Stimulated activated CD4-positive, alpha-beta T cell treated with anti-CD3 and anti-CD28 coated beads, Interleukin-1b, Interleukin-23, amount 100 ng/mL, for 48 hours (primary cell): ENCODE data around the gene ZNF764.
"Not testable (repeated sequence)": the region's sequence is repeated elsewhere in the genome, so short reads cannot be mapped to it uniquely, and the experiment has no call there.

ENCODE experiments used
- DNase-seq: peaks from one replicate; pipeline ENCODE4 v3.0.0-alpha.2; 2020

Gene ZNF764

DNA sequence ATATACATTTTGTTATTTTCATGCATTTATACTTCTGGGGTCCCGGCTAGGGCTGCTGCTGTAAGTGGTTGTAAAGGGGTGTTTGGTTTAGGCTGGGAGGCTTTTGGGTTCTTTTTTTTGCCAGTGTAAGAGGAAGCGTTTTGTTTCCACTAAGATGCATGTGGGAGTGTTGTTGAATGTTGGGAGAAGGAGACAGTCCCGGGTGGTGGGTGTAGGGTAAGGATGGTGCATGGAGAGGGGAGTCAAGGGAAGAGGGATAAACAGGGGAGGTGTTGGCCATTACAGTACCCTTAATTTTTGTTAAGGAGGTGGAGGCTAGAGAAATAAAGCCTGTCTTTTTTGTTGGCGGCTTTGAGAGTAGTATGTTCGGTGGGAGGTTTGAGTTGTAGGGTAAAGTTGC lies 15.1 kb downstream of the ZNF764 start:
- DNase-seq, result no peak

DNA sequence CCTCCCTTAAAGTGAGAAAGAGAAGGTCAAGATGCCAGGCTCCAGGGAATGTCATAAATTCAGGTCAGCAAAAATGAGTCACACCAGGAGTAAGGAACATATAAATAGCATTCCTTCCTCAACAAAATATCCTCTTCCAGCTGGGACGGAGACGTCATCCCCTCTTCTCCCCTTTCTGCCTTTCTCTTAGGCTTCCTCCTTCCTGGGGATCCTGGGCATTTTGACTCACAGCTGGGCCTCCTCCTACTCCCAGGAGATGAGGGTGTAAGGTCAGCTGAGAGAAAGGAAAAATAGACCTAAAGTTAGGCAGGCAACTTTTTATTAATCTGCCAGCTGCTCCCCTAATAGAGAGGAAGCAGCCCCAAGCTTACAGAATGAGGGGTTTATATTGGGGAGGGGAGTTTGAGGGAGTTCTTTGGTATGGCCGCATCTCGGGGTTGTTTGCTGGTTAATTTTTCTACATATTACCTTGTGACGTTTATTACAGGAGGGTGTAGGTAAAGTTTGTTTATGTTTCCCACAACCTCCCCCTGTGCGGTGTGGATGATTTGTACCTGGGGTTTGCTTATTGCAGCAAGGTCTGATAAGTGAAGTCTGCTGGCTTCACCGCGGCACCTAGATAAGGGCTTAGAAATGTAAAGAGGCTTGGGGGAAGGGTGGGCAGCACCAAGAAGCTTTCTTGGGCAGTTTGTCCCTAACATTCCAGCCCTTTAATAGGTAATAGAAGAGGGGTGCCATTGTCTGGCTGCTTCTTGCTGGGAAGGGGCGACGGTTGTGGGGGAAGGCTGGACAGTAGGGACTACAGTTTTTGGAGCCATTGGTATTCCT lies 16.5 kb downstream of the ZNF764 start:
- DNase-seq, result no peak

DNA sequence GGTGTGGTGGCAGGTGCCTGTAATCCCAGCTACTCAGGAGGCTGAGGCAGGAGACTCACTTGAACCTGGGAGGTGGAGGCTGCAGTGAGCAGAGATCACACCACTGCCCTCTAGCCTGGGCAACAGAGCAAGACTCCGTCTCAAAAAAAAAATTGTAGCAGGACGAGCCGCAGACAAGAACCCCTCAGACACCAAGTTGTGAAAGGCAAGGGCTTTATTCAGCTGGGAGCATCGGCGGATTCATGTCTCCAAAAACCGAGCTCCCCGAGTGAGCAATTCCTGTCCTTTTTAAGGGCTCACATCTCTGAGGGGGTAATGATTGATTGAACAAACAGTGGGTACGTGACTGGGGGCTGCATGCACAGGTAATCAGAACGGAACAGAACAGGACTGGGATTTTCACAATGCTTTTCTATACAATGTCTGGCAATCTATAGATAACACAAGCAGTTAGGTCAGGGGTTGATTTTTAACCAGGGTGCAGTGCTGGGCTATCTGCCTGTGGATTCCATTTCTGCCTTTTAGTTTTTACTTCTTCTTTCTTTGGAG lies 17.2 kb downstream of the ZNF764 start:
- not testable (repeated sequence) for DNase-seq

DNA sequence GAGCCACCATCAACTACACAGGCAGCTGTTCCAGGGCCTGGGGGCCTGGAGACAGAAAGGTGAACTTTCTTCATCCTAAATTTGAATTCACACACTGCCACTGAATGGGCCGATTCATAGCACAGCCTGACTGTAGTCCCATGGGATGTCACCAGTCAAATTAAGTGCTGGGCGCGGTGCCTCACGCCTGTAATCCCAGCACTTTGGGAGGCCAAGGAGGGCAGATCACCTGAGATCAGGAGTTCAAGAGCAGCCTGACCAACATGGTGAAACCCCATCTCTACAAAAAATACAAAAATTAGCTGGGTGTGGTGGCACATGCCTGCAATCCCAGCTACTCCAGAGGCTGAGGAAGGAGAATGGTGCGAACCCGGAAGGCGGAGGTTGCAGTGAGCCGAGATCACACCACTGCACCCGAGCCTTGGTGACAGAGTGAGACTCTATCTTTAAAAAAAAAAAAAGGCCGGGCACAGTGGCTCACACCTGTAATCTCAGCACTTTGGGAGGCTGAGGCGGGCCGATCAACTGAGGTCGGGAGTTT lies 18.1 kb downstream of the ZNF764 start:
- DNase-seq, result not testable (repeated sequence)

DNA sequence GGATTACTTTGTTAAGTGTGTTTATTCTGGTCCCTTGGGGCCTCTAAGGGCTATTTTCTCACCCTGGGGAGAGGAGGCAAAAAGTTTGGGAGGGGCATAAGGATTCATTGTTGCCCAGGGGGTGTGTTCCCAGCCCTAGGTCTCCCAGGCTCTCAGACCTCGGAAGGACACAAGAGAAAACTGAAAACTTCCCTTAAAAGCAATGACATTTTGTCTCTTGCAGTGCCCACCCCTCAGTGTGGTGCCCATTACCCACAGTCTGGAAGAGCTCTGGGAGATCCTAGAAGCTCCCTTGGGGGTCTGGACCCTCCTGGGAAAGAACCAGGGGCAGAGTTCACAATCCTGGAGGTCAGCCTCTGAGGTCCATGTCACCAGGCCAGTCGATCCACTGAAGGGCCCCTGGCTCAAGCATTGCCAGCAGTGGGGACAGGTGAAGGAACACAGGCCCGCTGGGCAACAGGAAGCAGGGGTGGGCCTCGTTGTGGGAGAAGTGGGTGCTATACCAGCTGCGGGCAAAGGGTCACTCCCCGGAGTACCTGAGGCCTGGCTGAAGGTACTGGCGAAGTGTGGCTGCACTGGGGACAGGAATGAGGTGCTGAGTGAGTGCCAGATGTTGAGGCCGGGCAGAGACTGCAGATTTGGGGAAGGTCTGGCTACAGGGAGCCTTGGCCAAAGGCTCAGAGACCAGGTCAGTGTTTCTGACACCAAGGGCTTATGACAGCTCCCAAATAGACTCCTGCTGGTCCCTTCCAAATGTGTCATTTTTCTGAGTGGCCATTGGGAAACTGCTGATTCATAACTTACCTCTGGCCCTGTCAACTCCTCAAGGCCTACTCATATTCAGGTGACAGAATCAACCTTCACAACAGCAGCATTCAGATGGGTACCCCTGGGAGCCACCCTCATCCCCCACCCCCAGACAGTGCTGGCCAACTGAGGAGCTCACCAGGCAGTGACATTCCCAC lies 18.9 kb downstream of the ZNF764 start:
- no peak for DNase-seq

DNA sequence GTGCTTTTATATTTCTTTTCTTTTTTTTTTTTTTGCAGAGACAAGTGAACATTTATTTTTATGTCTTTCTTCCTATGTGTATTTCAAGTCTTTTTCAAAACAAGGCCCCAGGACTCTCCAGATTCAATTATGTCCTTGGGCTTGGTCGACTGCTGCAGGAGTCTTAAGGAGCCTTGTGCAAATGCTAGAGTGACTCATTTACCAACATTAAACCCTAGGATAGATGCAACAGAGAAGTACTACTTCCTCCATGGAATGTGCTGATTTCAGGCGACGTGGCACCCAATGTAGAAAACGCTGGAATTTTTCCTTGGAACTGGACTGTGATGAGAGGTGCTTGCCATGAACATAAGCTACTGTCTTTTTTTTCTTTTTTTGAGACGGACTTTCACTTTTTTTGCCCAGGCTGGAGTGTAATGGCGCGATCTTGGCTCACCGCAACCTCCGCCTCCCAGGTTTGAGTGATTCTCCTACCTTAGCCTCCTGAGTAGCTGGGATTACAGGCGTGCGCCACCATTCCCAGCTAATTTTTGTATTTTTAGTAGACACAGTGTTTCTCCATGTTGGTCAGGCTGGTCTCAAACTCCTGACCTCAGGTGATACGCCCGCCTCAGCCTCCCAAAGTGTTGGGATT lies 21.7 kb downstream of the ZNF764 start:
- not testable (repeated sequence) for DNase-seq

DNA sequence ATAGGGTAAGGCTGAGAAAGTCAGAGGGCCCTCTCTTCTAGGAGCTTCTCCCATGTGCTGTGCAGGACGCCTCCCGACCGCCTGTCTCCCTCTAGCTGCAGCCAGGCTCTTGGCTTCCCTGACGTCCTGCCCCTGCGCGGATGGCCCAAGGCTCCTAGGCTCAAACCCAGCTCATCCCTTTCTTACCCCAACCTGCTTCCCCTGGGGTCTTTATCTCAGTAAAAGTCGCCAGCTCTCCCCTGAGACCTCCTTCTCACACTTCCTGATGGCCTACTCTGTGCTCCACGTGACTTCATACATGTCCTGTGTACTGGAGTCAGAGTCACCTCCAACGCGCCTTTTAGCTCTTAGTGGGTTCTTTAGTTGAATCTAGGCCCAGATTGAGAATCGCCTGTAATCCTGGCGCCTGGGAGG lies 22.4 kb downstream of the ZNF764 start:
- peak; percentile 77 for DNase-seq

DNA sequence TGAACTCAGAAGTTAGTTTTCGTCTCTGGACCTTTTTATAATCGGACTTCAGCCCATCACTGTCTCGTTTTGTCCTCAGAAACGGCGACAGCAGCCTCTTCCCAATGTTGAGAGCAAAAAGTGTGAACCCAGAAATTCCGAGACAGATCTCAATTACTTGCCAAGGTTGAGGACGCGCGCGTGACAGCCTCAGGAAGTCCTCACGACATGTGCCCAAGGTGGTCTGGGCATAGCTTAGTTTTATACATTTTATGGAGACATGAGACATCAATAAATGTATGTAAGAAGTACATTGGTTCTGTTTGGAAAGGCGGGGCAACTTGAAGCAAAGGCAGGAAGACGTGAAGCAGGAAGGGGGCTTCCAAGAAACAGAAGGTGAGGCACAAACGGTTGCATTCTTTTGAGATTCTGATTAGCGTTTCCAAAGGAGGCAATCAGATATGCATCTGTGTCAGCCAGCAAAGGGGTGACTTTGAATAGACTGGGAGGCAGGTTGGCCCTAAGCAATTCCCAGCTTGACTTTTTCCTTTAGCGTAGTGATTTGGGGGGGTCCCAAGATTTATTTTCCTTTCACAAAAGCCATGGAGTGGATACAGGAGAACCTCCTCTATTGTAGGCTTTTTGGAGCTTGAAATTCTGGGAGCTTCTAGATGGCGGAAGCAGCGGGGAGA lies 22.9 kb downstream of the ZNF764 start:
- DNase-seq, result no peak

DNA sequence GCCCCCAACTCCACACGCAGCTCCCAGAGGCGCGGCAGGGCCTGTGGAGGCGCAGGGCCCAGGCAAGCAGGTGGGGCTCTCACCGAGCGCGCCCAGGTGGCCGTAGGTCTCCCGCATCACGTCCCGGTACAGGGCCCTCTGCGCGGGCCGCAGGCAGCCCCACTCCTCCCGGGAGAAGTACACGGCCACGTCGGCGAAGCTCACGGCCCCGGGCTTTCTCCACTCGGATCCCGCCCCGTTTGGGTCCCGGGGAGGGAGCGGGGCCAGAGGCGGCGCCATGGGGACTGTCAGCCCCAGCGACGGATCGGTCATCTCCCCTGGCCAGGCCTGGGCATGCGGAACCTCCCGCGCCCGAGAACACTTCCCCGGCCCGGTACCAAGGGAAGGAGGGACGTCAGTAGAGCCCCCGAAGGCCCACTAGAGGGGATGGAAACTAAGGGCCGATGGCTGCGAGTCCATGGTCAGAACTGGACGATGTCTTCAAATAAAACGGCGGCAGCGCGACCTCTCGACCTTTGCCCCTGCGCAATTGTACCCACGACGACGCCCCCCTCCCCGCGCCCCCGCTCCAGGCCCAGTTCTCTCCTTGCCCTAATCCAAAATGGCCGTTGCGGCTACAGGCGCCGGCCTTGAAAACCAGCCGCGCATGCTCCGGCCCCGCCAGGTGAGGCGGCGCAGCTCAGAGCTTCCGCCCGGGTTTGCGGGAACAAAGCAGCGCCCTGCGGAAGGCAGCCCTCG lies 23.6 kb downstream of the ZNF764 start, which contains the start of gene ZNF747:
ZNF747 (minus strand) TSS at position 491 of the 738 bp plus-strand sequence; CDS start at position 312, 179 bp downstream.
- peak; percentile 91 for DNase-seq

DNA sequence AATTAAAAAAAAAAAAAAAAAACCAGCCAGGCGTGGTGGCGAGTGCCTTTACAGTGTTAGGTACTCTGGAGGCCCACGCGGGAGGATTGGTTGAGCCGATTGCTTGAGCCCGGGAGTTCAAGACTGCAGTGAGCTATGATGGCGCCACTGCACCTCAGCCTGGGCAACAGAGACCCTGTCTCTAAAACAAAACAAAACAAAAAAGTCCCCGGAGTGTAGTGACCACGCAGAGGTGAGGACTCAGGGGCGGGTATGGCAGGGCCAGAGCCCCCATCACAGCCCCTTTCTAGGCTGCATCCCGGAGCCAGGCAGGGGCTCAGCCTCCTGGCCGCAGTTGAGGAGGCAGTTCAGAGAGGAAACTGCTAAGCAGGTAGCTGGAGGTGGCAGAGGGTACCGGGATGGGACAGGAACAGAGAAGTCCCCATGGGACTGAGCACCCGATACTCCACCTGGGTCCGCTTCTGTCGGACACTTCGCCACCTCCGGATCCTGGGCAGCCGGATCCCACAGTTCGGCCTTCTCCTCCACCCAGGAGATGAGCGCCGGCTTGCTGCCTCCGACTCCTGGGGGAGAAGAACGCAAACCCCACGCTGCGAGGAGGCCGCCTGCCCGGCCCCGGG lies 24.3 kb downstream of the ZNF764 start:
- peak; percentile 30 for DNase-seq

DNA sequence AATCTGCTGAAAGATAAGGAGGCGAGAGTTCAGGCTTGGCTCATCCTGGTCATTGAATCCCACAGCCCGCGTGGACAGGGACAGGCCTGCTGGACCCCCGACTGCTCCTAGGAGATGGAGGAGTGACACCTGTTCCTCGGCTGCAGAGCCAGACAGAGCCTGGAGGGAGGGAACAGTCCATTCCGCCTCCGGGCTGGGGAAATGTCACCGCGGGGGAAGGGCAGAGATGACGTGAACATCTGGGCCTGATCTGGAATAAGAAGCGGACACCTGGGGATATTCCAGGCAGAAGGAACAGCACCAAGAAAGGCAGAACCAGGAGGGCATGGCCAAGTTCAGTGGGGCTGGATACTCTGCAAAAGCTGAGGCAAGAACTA lies 25.0 kb downstream of the ZNF764 start:
- DNase-seq, result no peak

DNA sequence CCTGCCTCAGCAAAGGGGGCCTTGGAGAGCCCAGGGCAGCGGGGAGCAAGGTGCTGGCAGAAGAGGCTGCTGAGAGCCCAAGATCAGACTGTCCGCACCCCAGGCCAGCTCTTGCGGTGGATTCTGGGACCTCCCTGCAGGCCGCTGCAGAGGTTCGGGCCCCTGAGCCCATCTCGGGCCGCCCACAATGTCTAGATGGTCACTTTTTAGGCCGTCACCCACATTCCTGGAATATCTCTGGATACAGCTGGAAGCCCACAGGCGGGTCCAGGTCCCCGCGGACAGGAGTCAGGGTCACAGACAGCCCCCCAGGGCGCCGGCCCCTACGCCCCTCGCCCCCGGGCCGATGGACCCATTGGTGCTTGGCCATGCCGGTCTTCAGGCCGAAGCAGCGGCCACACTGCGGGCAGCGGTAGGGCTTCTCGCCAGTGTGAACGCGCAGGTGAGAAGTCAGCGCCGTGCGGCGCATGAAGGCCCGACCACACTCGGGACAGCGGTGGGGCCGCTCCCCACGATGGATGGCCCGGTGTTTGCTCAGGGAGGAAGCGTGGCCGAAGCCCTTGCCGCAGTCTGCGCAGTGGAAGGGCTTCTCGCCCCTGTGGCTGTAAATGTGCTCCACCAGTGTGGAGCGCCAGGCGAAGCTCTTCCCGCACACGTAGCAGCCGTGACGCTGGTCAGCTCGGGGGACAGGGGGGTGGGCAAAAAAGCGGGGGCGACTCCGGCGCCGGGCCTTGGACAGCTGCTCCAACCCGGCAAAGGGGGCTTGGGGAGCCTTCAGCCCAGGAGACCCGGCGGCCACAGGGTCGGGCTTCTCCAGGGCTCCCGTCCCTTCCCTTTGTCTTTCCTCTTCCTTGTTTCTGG lies 25.7 kb downstream of the ZNF764 start:
- no peak for DNase-seq

DNA sequence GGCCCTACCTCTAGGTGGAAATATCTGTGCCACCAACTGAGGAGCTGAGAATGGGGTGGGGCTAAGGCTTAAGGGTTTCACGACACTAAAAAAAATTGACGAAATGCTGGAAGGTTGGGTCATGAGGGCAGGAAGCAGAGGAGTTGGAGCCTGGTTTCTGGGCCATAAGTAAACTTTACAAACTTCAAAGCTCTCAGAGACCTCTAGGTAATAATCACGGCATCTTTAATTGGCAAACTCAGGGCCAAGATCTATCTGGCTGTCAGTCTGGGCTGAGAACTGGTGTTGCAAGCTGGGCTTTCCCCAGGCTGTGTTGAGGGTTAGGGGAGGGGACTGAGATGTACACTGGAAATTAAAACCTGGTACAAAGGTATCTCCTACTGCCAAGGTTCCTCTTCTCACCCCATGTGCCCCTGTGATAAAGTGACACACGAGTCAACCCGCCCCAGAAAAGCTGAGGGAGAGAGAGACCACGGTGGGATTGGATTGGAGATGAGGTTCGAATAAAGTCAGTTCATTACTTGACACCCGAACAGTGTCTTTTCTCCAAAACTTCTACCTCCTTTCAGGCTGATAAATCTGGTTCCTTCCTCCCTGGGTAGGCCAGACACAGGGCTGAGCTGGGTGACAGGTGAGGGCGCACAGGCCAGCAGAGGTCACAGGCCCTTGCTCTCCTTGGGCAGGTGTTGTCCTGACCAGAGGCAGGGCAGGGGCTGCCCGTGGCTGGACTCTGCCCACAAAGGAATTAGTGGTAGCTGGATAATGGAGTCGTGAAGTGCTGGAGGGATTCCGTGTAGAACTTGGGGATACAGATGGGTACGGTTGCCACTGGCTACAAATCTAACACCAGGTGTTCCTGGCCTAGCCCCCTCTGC lies 27.8 kb downstream of the ZNF764 start:
- DNase-seq, result no peak

DNA sequence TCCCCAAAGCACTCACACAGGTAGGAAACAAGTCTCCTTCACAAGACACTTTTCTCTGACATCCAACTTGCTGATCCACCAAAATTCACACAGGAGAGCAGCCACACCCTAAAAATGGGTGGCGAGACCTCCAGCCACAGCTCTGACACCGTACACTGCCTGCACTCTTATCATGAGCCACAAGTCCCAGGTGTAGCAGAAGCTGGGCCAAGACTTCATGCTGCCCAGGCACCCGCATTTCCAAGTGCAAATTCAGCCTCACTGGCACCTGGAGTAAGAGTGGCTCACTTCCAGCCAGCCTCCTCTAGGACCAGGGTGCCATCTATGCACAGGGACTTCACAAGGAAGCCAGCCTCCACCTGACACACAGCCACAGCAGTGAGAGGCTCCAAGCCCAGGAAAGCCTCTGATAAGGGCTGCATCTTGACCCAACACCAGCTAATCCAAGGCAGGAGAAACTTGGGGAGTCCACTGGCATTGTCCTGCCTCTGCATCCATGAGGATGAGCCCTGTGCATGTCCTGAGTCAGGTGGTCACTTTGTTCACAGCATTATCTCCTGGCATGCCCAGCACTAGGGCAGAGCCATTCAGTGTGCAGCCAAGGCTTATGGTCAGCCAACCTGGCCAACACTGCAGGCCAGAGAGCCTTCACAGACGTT lies 29.2 kb downstream of the ZNF764 start:
- DNase-seq, result no peak

DNA sequence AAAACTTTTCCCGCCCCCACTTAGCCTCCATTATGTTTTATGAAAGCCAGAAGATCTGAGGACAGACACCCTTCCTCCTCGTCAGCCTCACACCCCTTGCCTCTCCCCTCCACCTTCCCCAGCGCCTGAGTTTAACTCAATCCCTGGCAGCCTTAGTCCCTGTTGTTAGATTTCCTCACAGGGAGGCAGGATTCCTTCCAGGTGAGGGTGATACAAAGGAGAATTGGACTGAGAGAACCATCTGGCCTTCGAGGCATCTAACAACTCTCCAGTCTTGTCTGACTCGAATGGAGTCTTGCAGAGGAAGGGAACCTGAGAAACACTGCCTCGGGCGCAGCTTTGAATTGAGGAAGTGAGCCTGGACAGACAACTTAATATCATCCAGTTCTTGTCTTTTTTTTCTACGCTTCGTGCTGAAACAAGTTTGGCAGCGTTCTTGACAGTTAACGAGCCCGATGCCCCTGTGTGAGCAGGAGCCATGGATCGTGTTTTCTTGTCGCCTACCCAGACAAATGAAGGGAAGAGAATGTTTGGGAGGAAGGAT lies 30.5 kb downstream of the ZNF764 start:
- no peak for DNase-seq

DNA sequence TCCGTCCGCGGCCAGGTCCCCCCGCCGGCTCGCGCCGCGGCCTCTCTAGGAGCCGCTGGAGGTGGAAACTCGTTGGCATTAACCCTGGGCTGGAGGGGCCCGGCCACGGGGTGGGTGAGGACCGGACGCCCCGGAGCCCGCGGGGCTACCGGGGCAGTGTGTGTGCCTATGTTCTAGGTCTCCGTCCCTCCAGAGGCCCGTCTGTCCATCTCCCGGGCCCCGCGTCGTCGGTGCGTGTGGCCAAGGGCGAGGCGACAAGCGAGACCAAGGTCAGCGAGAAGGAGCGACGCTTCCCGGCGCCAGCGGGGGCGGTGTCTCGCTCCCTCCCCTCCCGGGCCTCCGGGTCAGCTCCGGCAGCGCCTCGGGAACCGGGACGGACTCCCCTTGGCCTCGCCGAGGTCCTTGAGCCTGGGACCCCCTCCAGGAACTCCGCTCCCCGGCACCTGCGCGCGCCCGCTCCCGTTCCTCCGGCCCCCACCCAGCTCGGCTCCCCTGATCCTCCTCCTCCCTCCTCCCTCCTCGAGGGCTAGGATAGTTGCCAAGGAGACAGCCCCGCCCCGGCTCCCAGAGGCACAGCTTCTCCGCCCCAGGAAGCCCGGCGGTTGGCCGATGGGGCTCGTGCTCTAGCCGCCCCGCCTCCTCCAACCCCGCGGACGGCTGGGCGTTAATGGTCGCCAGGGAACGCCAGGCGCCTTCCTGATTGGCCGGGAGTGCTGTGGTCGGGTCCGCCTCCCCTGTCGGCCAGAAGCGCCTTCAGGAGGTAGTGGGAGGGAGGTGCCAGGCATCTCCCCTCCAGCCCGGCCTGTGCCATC lies 31.1 kb downstream of the ZNF764 start:
- DNase-seq, result peak; percentile 97
